ENCODE data around the gene OR51D1. TPM values are rescaled to one million over a fixed set of nuclear protein-coding genes. Genes with fewer than 3 reads are reported as not detected.

The OR51D1 gene
- total and polyA plus RNA-seq, 2 of the 8 experiments (the other 6 are each of a cell fraction or from before 2014, with no cell fraction given), result not detected

- 0 out of 2 replicates have a peak overlapping the region, but pooled peaks have one; percentile 22 for H2AFZ ChIP-seq (ENCODE audit: low read length)
- no peak overlapping the region for H2BK120ac ChIP-seq (replicated peaks; ENCODE audit: low read depth, low read length)
- H3K56ac ChIP-seq (replicated peaks; ENCODE audit: insufficient read length, low read depth, low read length), result no peak overlapping the region
- H4K8ac ChIP-seq (ENCODE audit: extremely low read depth, insufficient read depth, low read length), result no peak overlapping the region
- no peak overlapping the region for H3K4ac ChIP-seq (replicated peaks; ENCODE audit: insufficient read length, low read depth, low read length)
- no peak overlapping the region for H2BK15ac ChIP-seq (ENCODE audit: low read length)
- no peak overlapping the region for H3K18ac ChIP-seq (ENCODE audit: extremely low read depth, low read length)
- 84% methylated on average over 3 of the region's 3 CpGs; no CpG with 5 or more reads in 1 of the 2 experiments for WGBS, 2 experiments (ENCODE audit: extremely low coverage in 1 of 2, insufficient coverage in 1 of 2, insufficient read length in 1 of 2, insufficient replicate concordance in 2 of 2, low coverage in 1 of 2, low lambda C conversion rate in 2 of 2, missing lambda C conversion rate in 1 of 2)
- H4K5ac ChIP-seq (ENCODE audit: insufficient read length, low read depth, low read length), result no peak overlapping the region
- no peaks in the 10 kb centered on the region for H3K79me1 ChIP-seq (ENCODE audit: low read depth, low read length)
- FAIRE-seq (no peak), DNase-seq (ENCODE audit: low read depth in 1 of 2, low spot score in 2 of 2) (no peak)
- no peak overlapping the region for H4K91ac ChIP-seq (replicated peaks; ENCODE audit: insufficient read length, low read length)
- no peak overlapping the region for H3K4me2 ChIP-seq (ENCODE audit: insufficient read depth in 1 of 2, low read depth in 2 of 2, low read length in 2 of 2)
- no peaks in the 10 kb centered on the region for H3K79me2 ChIP-seq (ENCODE audit: control insufficient read depth in 1 of 2, insufficient read depth in 2 of 2, low read length in 2 of 2)
- H3K4me1 ChIP-seq (replicated peaks in 1 of 4; ENCODE audit: control insufficient read depth in 3 of 4, insufficient read depth in 4 of 4, low read length in 3 of 4), result no peaks in the 10 kb centered on the region
- H2AK5ac ChIP-seq (ENCODE audit: low read depth, low read length), result no peak overlapping the region
- H3K27ac ChIP-seq (ENCODE audit: low read depth, low read length), result no peak overlapping the region
- H3K9ac ChIP-seq (replicated peaks in 1 of 4; ENCODE audit: extremely low read depth in 1 of 4, low read depth in 3 of 4, low read length in 3 of 4), result no peak overlapping the region
- H3K14ac ChIP-seq (ENCODE audit: insufficient read length), result no peak overlapping the region
- no peak overlapping the region for H2BK20ac ChIP-seq (ENCODE audit: low read length)
- H3K9me3 ChIP-seq (ENCODE audit: insufficient read depth in 2 of 2, low read depth in 1 of 2, low read length in 1 of 2), result no peaks in the 10 kb centered on the region
- no peaks in the 10 kb centered on the region for H3K27me3 ChIP-seq (replicated peaks in 1 of 4; ENCODE audit: control insufficient read depth in 3 of 4, extremely low read depth in 1 of 4, insufficient read depth in 3 of 4, low read length in 3 of 4)
- H3K4me3 ChIP-seq (ENCODE audit: extremely low read depth in 1 of 4, insufficient read depth in 2 of 4, low read depth in 3 of 4, low read length in 4 of 4), result no peak overlapping the region
- H2BK5ac ChIP-seq (ENCODE audit: low read depth, low read length), result no peak overlapping the region
- ChIA-PET POLR2A (ENCODE audit: partially characterized antibody) (no interaction called here), CTCF (ENCODE audit: partially characterized antibody) (interaction anchor here (1.1 to 2.6 kb wide), 4 partner anchors 19 to 497 kb away, joined by 3 to 9 read pairs (median 4); partner anchors contain the start of gene OR51D1)
- no peak overlapping the region for H2BK12ac ChIP-seq (ENCODE audit: low read depth, low read length)
- H3K23ac ChIP-seq (ENCODE audit: insufficient read length), result no peak overlapping the region
- no peaks in the 10 kb centered on the region for H3K23me2 ChIP-seq (ENCODE audit: low read depth, low read length)
- H3K36me3 ChIP-seq (ENCODE audit: control insufficient read depth in 2 of 4, insufficient read depth in 4 of 4, low read length in 3 of 4), result no peaks in the 10 kb centered on the region
- no peaks in the 10 kb centered on the region for H4K20me1 ChIP-seq (replicated peaks in 1 of 2; ENCODE audit: control insufficient read depth in 1 of 2, insufficient read depth in 2 of 2, low read length in 2 of 2)
- TF ChIP-seq, protein P1, sequence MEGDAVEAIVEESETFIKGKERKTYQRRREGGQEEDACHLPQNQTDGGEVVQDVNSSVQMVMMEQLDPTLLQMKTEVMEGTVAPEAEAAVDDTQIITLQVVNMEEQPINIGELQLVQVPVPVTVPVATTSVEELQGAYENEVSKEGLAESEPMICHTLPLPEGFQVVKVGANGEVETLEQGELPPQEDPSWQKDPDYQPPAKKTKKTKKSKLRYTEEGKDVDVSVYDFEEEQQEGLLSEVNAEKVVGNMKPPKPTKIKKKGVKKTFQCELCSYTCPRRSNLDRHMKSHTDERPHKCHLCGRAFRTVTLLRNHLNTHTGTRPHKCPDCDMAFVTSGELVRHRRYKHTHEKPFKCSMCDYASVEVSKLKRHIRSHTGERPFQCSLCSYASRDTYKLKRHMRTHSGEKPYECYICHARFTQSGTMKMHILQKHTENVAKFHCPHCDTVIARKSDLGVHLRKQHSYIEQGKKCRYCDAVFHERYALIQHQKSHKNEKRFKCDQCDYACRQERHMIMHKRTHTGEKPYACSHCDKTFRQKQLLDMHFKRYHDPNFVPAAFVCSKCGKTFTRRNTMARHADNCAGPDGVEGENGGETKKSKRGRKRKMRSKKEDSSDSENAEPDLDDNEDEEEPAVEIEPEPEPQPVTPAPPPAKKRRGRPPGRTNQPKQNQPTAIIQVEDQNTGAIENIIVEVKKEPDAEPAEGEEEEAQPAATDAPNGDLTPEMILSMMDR (IDR thresholded peaks at IDR 0.05; ENCODE audit: control extremely low read depth in 1 of 3, insufficient read depth in 1 of 3, low read depth in 1 of 3, low read length in 3 of 3), result no peak
- TF ChIP-seq USF2 (IDR thresholded peaks at IDR 0.05; ENCODE audit: low read length), result no peak
- TF ChIP-seq SIX5 (IDR thresholded peaks at IDR 0.05; ENCODE audit: low read depth, low read length), result no peak
- no peak for TF ChIP-seq POLR2A (IDR thresholded peaks at IDR 0.05; ENCODE audit: control extremely low read depth in 1 of 2, low read depth in 2 of 2, low read length in 2 of 2)
- TF ChIP-seq BRCA1 (IDR thresholded peaks at IDR 0.05; ENCODE audit: low read depth, low read length), result no peak
- no peak for TF ChIP-seq POU5F1 (IDR thresholded peaks at IDR 0.05; ENCODE audit: low read depth, low read length)
- no peak for TF ChIP-seq POLR2AphosphoS5 (IDR thresholded peaks at IDR 0.05; ENCODE audit: low read depth, low read length)
- no peak for TF ChIP-seq RBBP5 (IDR thresholded peaks at IDR 0.05; ENCODE audit: borderline replicate concordance, low read depth, low read length)
- no peak for TF ChIP-seq E2F6 (IDR thresholded peaks at IDR 0.05)
Measured at GRCh38 chr11:4684631-4685285, 47.5 kb downstream of the OR51D1 start.
